COLO668 (cell line): ENCODE data around the gene UCK2.

Experiments used
- DNase-seq: peaks from one replicate; lab custom pipeline; 2025; ENCODE audit not compliant: unreplicated experiment; lab: John Stamatoyannopoulos, UW

Gene UCK2

GRCh38 chr1:165877940-165878556 is 50.6 kb downstream of the UCK2 start:
- no peak for DNase-seq

- DNase-seq, result no peak
These were observed 52.5 kb downstream of the UCK2 start for GRCh38 chr1:165879946-165880345.

DNA sequence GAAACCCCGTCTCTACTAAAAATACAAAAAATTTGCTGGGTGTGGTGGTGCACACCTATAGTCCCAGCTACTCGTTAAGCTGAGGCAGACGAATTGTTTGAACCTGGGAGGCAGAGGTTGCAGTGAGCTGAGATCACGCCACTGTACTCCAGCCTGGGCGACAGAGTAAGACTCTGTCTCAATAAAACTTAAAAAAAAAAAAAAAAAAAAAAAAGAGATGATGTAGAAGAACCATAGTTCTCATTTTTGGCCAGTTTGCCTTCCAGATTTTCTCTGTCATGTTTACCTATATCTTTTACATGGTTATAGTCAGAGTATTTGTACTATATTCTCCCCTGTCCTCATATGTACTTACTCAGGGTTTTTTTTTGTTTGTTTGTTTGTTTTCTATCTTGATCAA is 53.6 kb downstream of the UCK2 start:
- no peak for DNase-seq

- no peak for DNase-seq
These were observed 54.9 kb downstream of the UCK2 start for GRCh38 chr1:165882168-165882837.

- no peak for DNase-seq
These were observed 55.6 kb downstream of the UCK2 start for GRCh38 chr1:165883056-165883455.

- no peak for DNase-seq
These were observed 56.7 kb downstream of the UCK2 start for GRCh38 chr1:165884009-165884689.

DNA sequence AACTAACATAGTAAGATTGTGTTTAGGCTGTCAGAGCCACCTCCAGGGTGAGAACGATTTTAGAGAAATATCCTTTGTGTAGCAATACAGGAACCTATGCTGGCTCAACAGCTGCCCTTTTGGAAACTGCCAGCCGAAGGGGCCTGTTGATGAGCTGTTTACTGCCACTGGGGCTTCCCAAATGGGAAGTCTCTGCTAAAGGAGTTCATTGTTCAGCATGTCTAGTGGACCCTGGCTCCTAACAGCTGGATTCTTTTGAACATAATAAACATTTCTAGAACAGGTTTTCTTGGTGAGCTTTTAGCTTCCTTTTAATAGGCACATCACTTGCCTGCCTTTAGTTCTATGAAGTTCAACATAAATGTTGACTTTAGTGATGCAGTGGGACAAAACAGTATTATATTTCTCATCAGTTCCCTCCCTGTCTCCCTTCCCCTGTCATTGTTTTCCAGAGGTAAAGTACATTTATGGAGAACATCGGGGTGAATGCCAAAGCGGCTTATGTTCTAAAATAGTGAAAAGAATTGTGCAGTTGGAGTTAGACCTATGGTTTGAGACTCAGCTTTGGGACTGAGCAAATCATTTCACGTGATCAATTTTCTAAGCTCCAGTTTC is 57.4 kb downstream of the UCK2 start:
- peak; percentile 25 for DNase-seq

DNA sequence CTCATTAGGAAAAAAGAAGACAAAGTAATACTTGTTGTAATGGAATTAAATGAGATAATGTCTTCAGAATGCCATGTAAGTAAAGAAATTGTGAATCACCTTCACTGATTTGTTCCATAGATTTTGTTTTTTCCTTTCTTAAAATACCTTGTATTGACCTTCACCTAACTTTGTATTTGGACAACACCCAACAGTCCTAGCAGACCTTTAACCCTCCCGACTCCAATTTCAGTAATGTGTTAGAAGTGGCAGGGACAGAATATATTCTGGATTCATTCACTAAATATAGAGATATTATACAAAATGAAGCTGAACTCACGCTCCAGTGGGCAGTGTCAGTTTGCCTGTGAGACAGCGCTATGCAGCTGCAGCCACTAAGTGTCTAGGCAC is 57.9 kb downstream of the UCK2 start:
- no peak for DNase-seq

- DNase-seq, result no peak
These were observed 58.8 kb downstream of the UCK2 start for GRCh38 chr1:165886193-165886592.

- no peak for DNase-seq
These were observed 59.6 kb downstream of the UCK2 start for GRCh38 chr1:165886983-165887382.

DNA sequence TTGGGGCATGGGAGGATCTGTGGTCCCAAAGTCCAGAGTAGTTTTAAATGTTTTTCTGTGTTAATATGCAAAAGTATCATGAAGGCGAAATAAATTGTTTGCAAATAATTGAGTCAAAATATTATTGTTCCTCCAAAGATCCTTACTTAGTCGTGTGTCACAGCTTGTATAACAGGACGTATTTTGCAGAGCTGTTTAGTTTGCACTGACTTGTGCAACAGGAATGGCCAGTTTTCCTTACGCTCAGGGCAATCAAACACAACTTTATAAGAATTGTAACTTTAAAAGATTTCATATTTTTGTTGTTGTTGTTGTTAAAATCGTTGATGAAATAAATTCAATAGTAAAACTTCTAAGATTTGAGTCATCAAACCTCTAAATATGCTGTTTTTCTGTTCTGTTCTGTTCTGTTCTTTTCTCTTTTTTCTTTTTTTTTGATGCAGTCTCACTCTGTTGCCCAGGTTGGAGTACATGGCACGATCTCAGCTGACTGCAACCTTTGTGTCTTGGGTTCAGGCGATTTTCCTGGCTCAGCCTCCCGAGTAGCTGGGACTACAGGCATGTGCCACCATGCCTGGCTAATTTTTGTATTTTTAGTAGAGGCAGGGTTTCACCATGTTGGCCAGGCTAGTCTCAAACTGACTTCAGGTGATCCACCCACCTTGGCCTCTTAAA is 60.6 kb downstream of the UCK2 start:
- no peak for DNase-seq

DNA sequence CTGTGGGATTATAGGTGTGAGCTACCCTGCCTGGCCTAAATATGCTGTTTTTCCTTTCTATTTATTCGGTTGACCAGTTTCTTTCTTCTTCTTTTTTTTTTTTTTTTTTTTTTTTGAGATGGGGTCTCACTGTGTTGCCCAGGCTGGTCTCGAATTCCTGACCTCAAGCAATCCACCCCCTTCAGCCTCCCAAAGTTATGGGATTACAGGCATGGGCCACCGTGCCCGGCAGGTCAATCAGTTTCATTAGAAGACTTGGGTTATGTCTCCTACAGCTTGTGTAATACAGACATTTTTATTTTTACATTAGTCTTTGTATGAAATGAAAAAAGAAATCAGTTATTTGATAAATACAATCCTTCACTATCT is 61.1 kb downstream of the UCK2 start:
- DNase-seq, result no peak

- DNase-seq, result no peak
These were observed 63.3 kb downstream of the UCK2 start for GRCh38 chr1:165890684-165891083.

GRCh38 chr1:165891111-165891860 is 63.9 kb downstream of the UCK2 start:
- DNase-seq, result no peak

DNA sequence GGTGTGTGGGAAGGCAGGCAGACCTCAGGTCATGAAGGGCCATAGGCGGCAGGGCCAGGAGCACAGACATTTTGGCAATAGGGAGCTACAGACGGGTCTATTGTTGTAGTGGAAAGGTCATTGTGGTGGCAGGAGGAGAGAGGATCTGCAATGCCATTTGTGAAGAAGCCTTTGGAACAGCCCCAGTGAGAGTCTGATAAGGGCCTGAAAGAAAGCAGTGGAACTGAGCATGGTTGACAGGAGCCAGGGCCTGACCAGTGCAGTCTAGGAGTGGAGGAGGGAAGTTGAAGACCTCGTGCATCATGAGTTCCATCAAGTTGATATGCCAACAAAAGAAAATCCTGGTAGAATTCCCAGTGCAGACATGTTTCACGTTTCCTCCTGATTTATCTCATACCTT is 65.5 kb downstream of the UCK2 start:
- no peak for DNase-seq

- DNase-seq, result no peak
These were observed 66.1 kb downstream of the UCK2 start for GRCh38 chr1:165893507-165893906.

DNA sequence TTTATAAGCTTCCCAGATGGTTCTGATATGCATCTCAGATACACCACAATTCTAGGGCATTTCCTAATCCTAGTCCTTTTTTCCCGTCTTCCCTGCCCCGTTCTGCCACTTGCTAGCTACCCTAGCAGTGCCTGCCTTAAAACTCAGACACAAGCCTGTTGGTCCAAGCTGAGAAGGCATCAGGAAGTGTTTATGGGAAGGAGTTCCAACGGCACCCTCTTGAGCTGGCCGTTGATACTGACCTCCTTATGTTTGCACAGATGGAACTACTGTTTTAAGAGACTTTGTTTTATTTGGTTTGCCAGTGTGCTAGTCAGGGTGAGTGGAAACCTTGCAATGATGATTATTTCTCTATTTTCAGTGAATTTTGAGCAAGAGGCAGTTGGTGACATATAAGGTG is 67.2 kb downstream of the UCK2 start:
- no peak for DNase-seq

- no peak for DNase-seq
These were observed 68.0 kb downstream of the UCK2 start for GRCh38 chr1:165895451-165895871.

DNA sequence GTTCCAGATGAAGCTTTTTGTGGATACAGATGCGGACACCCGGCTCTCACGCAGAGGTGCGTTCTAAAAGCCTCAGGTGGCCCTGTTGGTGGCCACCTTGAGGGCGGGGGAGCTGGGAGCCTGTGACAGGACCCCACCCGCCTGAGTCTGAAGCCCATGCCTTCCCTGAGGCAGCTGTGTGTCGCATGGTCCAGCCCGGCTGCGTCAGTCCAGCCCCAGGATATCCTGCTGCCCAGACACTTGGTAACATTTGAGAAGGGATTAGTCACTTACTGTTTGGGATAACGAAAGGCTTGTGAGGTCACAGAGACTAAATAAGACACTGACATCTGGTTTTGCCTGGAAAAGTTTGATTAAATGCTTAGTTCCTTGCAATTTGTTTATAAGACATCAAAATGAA is 68.9 kb downstream of the UCK2 start:
- DNase-seq, result no peak

GRCh38 chr1:165897326-165898303 is 70.2 kb downstream of the UCK2 start:
- no peak for DNase-seq
